Measurements from ENCODE around the gene TNFRSF8.

The TNFRSF8 gene

DNA sequence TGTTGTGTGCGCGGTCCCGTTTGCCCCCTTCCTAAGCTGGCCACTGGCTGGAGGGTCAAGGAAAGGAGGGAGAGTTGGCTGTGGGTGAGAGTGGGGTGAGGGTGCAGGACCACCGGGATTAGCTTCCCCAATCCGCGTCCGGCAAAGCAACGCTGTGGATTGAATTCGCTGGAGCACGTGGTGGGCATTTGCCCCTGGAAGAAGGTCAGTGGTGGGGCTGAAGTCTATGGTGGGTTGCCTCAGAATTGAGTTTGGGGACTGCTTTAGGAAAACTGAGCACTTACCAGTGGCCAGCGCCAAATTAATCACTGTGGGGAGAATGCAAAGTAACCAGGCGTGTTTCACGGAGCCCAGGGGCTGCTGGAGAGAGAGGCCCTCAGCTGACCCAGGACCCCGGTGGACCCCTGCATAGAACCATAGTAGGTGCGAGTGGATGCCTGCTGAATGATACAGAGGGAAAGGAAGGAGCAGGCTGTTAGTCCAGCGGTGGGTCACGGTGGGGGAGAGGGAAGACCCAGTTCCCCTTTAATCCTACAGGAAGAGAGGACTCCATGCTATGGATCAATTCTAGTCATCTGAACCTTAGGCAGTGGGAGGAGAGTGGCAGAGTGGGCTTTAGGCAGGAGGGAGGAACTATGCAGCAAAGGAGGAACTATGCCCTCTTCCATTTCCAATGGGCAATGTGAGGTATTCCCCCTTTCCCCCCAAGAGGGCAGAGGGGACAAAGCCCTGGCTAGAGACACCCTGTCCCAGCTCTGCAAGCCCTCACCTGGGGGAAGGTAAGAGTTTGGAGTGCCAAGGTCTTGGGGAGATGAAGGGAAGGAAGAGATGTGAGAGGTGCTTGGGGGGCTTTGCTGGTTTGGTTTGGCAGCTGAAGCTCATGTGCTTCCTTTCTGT is 1.2 kb downstream of the TNFRSF8 start:
- no peak for FAIRE-seq

DNA sequence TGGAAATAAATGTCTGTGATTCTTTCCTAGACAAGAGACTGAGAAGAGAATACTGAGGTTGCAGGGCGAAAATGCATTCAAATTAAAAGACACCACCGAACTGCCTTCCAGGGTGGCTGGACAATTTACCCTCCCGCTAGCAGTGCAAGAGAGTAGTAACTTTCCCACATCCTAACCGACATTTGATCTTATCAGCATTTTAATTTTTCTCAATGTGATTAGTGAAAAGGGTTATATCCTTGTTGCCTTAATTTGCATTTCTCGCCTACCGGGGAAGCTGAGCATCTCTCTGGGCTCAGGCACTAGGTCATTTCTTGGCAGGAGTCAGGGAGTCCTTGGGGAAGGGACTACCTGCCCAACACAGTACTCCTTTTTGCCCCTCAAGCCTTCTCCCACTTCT is 2.8 kb downstream of the TNFRSF8 start:
- no peak for FAIRE-seq

- FAIRE-seq, result no peak
Observed at GRCh38 chr1:12067900-12068821, 5.1 kb downstream of the TNFRSF8 start.

GRCh38 chr1:12069623-12070244 is 6.6 kb downstream of the TNFRSF8 start:
- no peak for FAIRE-seq

DNA sequence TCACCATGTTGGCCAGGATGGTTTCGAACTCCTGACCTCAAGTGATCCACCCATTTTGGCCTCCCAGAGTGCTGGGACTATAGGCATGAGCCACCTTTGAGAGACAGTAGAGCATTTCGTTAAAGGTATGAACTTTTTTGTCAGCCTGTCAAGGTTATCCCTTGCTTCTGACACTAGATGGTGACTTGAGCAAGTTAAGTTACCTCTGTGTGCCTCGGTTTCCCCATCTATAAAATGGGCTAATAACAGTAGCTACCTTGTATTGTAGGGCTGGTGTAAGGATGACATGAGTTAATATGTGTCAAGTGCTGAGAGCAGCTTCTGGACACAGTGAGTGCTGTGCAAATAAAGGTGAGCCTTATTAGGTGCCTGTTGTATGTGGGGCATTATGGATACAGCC is 8.8 kb downstream of the TNFRSF8 start:
- FAIRE-seq, result no peak

- FAIRE-seq, result no peak
Observed at GRCh38 chr1:12072741-12073140, 9.6 kb downstream of the TNFRSF8 start.

GRCh38 chr1:12073796-12074195 is 10.7 kb downstream of the TNFRSF8 start:
- no peak for FAIRE-seq

DNA sequence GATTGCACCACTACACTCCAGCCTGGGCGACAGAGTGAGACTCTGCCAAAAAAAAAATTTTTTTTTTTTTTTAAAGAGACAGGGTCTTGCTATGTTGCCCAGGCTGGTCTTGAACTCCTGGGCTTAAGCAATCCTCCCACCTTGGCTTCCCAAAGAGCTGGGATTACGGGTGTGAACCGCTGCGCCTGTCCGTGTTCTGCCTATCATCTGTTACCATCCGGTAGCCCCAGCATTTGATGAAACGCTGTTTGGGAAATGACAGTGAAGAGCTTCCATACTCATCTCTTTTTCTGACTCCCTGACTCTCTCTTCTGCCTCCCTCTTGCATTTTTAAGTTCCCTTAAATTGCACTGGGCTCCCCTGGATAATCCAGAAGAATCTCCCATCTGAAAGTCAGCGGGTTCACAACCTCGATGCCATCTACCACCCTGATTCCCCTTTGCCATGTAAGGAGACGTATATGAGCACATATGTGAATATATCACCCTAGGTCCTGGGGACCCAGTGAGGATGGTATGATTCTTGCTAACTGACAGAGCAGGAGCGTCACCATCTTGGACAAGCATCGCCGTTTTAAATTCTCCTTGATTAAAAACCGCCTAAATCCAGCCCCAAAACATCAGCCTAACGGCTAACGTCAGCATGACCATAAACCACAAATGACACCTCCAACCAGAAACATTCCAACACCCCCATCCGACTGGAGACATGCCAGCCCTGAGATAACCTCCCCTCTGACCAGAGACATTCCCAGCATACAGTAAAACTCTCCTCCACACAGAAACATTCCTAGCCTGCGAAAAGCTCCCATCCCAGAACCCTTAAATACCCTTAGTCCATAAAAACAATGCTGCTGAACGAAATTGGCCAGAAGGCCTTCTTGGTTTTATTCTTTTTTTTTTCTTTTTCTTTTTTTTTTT is 12.4 kb downstream of the TNFRSF8 start:
- no peak for FAIRE-seq

GRCh38 chr1:12076425-12077005 is 13.4 kb downstream of the TNFRSF8 start:
- FAIRE-seq, result no peak

DNA sequence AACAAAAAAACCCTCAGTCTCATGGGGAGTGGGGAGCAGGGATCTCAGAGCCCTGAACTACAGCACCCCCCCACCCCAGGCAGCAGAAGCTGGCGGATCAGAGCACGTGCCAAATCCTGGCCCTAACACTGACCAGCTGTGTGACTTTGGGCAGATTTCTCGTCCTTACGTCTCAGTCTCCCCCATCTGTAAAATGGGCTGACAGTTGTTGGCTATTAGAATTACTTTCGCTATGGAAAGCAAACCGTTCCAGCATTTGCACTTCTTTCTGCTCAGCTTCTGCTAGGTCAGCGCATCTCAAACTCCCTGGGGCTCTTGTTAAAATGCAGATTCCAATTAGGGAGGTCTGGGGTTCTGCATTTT is 15.5 kb downstream of the TNFRSF8 start:
- no peak for FAIRE-seq

DNA sequence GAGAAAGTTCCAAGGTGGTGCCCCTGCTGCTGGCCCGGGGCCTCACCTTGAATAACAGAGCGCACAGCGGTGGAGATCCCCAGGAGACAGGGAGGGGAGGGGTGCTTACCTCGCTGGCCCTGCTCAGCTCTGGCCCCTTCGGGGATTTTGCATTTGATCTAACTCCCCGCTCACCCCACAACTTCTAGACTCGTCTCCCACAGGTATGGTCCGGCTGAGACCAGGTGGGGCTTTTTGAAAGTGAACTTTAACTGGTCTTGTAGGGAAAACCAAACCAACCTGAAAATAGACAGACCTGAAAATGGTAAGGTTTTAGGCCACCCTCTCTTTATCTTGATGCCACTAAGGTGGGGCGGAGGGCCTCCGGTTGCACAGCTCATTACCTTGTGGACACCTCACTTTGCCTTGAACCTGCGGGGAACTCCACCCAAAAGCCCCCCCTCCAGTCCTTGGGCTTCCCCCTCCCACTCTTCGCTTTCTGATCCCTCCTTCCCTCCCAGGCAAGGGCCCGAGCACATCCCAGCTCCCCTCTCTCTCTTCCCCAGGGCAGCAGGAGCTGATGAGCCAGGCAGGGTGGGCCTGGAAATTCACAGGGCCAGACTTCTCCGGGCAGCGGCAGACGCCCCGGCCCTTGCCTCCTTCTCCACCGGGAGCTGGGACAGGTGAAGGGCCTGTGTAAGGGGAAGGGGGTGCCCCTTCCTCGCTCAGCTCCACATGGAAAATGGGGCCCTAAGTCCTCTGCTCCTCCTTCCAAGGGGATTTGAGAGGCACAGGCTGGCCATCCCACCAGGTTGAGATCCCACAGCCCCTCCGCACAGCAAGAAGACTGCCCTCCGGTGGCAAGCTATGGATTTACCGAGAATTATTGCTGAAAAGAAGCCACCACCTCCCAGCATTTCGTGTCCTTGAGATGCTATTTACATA is 16.1 kb downstream of the TNFRSF8 start:
- no peak for FAIRE-seq

DNA sequence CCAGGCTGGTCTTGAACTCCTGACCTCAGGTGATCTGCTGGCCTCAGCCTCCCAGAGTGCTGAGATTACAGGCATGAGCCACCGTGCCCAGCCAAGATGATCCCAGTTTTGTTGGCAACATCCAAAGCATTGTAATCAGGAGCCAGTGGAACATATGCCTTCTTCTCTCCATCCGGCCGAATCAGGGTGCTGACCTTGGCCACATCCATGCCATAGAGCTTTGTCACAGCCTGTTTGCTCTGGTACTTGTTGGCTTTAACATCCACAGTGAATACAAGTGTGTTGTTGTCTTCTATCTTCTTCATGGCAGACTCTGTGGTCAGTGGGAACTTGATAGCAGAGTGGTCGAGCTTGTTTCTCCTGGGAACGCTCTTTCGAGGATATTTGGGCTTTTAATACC is 17.1 kb downstream of the TNFRSF8 start:
- FAIRE-seq, result no peak

GRCh38 chr1:12080773-12081556 is 17.9 kb downstream of the TNFRSF8 start:
- FAIRE-seq, result no peak

GRCh38 chr1:12081648-12082396 is 18.7 kb downstream of the TNFRSF8 start:
- FAIRE-seq, result no peak

DNA sequence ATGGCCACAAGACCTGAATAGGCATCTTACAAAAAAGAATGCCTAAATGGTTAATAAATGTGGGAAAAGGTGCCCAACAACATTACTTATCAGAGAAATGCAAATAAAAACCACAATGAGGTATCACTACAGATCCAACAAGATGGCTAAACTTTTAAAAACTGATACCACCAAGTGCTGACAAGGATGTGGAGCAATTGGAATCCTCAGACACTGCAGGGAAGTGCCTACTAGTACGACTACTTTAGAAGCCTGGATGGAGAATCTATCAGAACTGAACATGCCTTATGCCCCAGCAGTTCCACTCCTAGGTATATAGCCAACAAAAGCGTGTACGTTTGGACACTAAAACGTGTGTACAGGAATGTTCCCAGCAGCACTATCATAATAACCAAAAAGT is 19.9 kb downstream of the TNFRSF8 start:
- FAIRE-seq, result no peak

DNA sequence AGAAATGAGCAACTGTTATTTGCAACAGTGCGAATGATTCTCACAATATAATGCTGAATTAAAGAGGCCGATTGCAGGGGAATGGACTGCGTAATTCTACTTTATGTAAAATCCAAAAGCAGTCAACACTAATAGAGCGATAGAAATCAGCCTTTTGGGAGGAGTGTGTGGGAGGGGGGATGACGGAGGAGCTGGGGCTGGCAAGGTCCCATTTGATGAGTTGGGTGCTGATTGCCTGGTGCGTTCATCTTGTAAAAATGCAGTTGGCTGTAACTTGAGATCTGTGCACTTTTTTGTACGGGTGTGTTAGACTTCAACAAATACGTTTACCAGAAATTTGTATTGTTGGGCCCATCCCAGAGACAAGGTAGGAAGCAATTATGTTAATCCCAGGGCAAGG is 20.7 kb downstream of the TNFRSF8 start:
- FAIRE-seq, result no peak

DNA sequence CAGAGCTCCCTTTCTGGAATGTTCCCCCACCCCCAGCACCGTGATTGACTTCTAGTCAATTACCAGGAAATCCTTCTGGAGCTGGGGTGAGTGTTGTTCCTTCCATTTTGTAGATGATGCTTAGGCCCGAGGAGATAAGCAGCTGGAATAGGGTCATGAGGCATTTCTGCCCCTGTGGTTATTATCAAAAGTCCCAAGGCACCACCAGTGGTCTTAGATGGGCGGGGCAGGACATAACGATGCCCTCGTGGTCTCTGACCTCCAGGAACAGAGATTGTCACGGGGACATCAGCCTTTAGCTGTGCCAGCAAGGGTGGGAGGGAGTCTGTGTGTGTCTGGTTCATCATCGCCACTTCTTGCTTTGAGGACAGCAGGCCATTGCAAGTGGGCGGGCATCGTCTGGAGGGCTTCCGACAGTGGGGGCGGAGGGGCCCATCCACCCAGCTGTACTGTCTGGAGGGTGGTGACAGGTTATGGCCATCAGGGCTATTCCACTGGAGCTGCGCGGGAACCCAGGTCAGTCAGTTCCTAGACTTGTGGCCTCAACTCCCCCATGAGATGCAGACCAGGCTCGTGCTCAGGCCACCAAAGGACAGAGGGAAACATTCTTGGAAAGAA is 22.6 kb downstream of the TNFRSF8 start:
- no peak for FAIRE-seq

DNA sequence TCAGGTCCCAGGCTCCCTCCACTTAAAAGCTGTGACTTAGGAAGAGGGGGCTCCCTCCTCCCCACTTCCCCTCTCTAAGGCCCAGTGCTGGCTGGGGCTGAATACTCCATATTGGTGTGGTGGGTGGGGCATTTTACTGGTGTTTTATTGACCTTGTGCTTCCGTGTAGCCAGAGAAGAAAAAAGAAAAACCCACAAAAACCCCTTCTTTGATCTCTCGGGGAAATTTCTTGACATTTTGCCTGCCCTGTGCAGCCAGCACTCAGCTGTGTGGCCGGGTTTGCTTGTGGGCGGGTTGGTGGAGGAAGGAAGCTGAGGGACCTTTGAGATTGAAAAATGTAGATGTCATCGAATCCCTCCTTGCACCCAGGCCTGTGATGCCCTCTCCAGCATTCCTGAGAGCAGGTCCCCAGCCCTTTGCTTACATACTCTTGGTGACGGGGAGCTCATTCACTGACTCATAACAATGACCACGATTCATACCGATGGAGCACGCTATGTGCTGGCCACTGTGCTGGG is 24.8 kb downstream of the TNFRSF8 start:
- FAIRE-seq, result no peak

All from colon (tissue), 2 donors.